Inferior parietal cortex (tissue), 1 donor: ENCODE data around the gene SIGLEC9.
"Not testable (repeated sequence)": the region's sequence is repeated elsewhere in the genome, so short reads cannot be mapped to it uniquely, and the experiment has no call there.

Experiments used
- DNase-seq: peaks from one replicate; pipeline ENCODE4 v3.0.0-alpha.2; 2016; ENCODE audit errors: extremely low spot score

The SIGLEC9 gene

DNA sequence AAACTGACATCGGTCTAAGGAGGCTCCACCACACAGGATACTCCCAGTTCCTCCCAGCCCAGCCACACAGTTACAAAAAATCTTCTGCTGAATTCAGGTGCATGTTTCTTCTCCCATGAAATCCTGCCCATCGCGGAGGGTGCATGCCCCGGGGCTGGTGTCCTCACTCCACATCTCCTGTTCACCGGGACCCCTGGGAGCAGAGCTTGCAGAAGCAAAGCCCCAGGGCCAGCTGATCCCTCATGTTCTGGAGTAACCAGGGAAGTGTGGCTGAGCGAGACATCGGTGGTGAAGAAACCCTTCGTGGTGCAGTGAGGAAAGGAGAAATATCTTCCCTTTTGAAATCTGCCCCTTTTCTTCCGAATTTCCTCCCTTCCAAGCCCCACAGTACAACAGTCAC, 904 bp upstream of the SIGLEC9 start:
- DNase-seq = no peak

DNA sequence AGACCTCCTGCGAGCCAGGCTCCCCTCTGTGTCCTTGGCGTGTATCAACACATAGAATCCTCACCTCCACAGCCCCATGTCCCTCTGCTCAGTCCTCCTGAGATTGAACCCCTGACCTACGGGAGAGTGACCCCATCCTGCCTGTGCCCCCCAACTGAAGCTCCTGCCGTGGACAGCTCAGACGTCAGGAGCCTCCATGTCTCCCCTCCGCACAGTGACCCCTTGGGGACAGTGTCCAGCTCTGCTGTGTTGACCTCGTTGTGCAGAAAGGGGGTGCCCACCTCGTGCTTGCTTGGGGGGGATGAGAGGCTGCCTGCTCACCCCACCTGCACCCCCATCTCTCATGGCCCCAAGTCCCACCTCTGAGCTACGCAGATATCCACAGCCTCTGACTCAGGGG, 490 bp upstream of the SIGLEC9 start:
- DNase-seq = no peak

GRCh38 chr19:51125421-51126075, 842 bp downstream of the SIGLEC9 start:
- no peak for DNase-seq

GRCh38 chr19:51127032-51127431, 2.3 kb downstream of the SIGLEC9 start:
- DNase-seq = no peak

- DNase-seq = no peak
Measured at GRCh38 chr19:51127755-51128154, 3.0 kb downstream of the SIGLEC9 start.

- no peak for DNase-seq
Measured at GRCh38 chr19:51128227-51128626, 3.5 kb downstream of the SIGLEC9 start.

DNA sequence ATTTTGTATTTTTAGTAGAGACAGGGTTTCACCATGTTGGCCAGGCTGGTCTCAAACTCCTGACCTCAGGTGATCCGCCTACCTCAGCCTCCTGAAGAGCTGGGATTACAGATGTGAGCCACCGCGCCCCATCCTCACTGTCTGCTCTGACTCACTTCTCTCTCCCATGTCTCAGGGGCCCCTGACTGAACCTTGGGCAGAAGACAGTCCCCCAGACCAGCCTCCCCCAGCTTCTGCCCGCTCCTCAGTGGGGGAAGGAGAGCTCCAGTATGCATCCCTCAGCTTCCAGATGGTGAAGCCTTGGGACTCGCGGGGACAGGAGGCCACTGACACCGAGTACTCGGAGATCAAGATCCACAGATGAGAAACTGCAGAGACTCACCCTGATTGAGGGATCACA, 5.0 kb downstream of the SIGLEC9 start:
- DNase-seq = no peak

DNA sequence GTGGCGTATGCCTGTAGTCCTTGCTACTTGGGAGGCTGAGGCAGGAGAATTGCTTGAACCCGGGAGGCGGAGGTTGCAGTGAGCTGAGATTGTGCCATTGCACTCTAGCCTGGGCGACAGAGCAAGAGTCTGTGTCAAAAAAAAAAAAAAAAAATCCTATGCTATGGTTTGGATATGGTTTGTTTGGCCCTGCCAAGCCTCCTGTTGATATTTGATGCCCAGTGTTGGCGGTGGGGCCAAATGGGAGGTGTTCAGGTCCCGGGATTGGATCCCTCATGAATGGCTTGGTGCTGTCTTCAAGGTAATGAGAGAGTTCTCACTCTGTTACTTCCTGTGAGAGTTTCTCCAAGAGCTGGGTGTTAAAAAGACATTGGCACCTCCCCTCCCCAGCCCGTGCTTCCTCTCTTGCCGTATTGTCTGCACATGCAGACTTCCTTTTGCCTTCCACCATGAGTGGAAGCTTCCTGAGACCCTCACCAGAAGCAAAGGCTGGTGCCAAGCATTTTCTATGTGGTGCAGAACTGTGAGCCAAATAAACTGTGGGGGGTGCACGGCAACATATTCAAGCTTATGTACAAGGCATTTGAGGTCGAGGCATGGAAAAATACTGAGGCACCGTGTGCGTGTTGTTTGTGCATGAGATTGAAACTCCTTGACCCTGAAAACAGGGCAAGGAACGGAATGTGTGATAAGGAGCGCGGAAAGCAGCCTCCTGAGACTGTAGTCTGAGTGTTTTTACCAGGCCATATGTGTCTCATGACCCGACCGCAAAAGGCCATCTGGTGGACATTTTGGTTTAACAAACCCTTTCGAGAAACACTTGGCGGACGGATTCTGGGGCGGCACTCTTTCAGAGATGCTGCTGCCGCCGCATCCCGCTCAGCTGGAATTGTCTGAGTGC, 7.3 kb downstream of the SIGLEC9 start:
- peak; percentile 17 for DNase-seq

- DNase-seq = no peak
Measured at GRCh38 chr19:51135004-51135403, 10.3 kb downstream of the SIGLEC9 start.

GRCh38 chr19:51135986-51136762, 11.5 kb downstream of the SIGLEC9 start:
- DNase-seq = no peak

DNA sequence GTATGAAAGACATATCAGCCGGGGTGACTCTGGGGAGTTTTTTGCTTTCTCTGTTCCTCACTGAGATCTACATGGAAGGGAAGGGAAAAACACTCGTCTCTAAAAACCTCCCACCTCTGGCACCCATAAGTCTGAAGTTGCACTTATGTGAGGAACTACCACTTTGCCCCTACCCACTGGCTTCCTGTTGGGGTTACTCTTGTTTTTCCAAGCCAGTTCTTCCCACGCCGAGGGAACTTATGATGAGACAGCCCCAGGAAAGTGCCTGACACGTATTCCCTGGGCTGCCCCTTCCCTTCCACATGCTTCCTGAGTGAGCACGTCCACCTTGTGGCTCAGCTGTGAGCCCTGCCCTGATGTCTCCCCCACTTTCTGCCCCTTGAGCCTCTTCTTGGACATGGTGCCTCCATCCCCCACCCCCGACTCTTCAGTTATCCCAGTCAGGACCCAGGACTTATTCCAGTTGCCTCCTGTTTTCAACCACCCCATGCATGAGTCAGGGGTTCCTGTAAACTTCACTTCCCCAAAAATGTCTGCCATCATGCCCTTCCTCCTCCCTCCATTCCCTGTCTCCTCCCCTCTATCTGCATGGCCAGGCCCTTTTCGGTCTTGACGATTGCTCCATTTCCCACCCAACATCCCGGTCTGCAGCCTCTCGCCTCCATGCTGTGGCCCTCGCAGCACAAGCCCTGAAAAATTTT, 12.3 kb downstream of the SIGLEC9 start:
- DNase-seq = no peak

GRCh38 chr19:51137792-51138425, 13.2 kb downstream of the SIGLEC9 start:
- no peak for DNase-seq

DNA sequence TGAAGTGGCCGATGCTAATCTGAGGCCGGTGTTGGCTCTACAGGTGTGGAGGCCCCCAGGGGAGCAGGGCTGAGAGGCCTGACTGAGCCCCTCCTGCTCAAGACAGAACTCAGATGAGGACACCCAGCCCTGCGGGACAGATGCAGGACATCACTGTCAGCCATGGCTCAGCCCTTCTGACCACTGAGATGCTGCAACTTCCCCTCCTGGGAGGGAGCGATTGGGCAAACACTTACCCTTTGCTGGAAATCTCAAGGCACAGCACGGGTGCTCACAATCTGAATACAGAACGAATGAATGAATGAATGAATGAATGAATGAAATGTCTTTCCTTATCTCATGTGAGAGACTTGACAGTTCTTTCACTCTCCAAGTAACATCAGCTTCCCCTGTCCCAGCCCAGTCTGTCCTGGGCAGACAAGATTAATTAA, 13.9 kb downstream of the SIGLEC9 start:
- DNase-seq = no peak

DNA sequence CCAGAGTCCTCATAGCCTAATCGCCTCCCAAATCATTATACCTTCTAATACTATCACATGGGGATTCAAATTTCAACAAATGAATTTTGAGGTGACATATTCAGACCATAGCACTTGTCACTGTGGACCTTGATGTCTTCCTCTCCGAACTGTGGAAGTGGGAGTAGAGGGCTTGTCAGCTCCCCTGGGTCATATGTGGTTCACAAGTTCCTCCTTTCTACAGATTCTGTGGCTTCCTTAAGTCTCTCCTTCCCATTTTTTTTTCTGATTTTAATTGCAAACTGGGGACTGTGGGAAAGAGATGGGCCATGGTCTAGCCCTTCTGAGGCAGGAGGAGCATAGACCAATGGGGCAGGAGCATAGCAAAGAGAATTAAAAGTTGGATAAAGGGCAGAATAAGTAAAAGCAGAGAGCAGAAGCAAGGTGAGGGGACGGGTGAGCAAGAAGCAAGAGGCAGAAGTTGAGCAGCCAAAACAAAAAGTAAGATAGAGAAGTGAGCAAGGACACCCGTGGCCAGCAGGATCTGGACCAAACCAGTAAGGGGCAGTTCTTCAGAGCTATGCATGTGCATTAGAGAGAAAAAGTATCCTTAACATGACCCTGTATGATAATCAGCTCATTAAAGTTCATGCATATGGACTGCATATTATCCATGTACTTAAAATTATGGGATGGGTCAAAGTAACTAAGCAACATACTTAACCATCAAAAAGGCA, 14.8 kb downstream of the SIGLEC9 start:
- DNase-seq = no peak

- DNase-seq = no peak
Measured at GRCh38 chr19:51140441-51140840, 15.7 kb downstream of the SIGLEC9 start.

DNA sequence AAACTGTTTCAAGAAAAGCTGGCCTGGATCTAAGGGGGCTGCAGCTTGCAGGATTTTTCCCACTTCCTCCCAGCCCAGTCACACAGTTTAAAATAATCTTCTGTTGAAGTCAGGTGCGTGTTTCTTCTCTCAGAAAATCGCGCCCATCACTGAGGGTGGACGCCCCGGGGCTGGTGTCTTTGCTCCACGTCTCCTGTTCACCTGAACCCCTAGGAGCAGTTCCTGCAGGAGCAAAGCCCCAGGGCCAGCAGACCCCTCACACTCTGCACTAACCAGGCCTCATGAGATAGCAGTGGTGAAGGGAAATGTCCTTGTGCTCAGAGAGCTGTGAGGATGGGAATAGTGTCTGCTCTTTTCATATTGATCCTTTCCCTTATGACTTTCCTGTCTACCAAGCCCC, 16.5 kb downstream of the SIGLEC9 start:
- DNase-seq = no peak

DNA sequence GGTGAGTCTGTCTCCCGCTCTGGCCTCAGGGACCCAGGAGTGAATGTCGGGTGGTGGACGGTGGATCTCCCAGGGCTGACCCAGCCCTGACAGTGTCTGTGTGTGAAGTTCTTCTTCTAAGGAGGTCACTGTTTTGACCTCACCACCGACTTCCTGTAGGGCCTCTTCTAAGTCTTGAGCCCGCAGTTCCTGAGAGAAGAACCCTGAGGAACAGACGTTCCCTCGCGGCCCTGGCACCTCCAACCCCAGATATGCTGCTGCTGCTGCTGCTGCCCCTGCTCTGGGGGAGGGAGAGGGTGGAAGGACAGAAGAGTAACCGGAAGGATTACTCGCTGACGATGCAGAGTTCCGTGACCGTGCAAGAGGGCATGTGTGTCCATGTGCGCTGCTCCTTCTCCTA, 17.4 kb downstream of the SIGLEC9 start, which contains the start of gene SIGLEC7:
Gene SIGLEC7, plus strand, starts transcription at position 183 of the 400 bp plus-strand sequence. Its CDS starts 69 bp downstream, at position 252.
- DNase-seq = no peak

DNA sequence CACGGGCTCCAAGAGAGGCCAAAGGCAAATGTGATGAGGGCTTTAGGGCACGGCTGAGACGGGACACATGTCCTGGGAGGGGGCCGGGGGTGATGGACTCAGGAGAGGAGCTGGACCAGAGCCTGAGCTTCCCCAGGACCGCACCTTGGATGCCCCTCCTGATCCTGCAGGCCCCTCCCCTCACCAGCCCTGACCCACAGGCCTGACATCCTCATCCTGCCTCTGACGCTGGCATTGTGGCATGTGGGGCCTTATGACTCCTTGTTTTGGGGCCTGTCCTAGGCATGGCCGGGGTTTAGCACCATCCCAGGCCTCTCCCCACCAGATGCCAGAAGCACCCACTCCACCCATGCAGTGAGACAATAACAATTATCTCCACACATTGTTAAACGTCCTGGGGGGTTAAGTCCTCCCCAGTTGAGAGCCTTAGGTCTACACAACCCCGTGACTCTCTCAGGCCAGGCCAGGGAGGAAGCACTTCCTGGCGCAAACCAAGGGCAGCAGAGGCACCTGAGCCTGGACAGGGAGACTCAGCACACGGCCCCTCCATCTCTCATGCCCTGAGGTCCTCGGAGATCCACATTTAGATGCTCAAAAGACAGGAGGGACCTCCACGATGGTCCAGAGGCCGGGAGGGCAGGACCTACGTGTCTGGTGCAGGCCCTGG, 18.2 kb downstream of the SIGLEC9 start:
- not testable (repeated sequence) for DNase-seq

GRCh38 chr19:51143486-51143885, 18.8 kb downstream of the SIGLEC9 start:
- no peak for DNase-seq

- no peak for DNase-seq
Measured at GRCh38 chr19:51144482-51145045, 19.9 kb downstream of the SIGLEC9 start.
